Panc1 (cell line): Measurements from ENCODE around the gene FECH. TPM values are rescaled to one million over a fixed set of nuclear protein-coding genes. Genes with fewer than 3 reads are reported as not detected.

Experiments used
- ATAC-seq: fragments of 200-7000 bp; cut with Tn5 transposase; 2 replicates; pipeline ENCODE4 v1.9.1; 2020; ENCODE audit warnings: mild to moderate bottlenecking, moderate library complexity
- BruUV-seq: library from RNA; stranded (reverse); fragments of 400-500 nt; replicated peaks from 2 replicates; lab custom pipeline; 2021; lab: Mats Ljungman, UMichigan
- CTCF ChIA-PET: fragments of 300-600 bp; sonication (Branson Sonifier 250); formaldehyde crosslinking; loops from one replicate; lab custom pipeline; 2022; ENCODE audit warnings: antibody characterized with exemption; lab: Charles Lee
- POLR2A ChIA-PET: fragments of 300-600 bp; sonication (Branson Sonifier 250); formaldehyde crosslinking; loops from one replicate; lab custom pipeline; 2022; ENCODE audit warnings: antibody characterized with exemption; lab: Charles Lee
- DNase-seq: peaks from one replicate; pipeline ENCODE4 v3.0.0-alpha.2; 2010; ENCODE audit warnings: low read depth, low spot score
- H3K27ac ChIP-seq: 2 replicates; pipeline ENCODE4 v1.5.1; 2011; ENCODE audit warnings: mild to moderate bottlenecking, low read length, inconsistent platforms
- H3K27me3 ChIP-seq: fragments of 200-500 bp; sonication (Bioruptor generic); 2 replicates; pipeline ENCODE4 v1.6.0; 2014; ENCODE audit warnings: low read length, inconsistent platforms; ENCODE audit not compliant: control insufficient read depth, insufficient read depth
- H3K36me3 ChIP-seq: fragments of 200-500 bp; sonication (Bioruptor generic); 2 replicates; pipeline ENCODE4 v1.5.1; 2014; ENCODE audit warnings: inconsistent platforms, mild to moderate bottlenecking, low read length, moderate library complexity; ENCODE audit not compliant: control insufficient read depth, insufficient read depth
- H3K4me1 ChIP-seq: 2 replicates; pipeline ENCODE4 v1.5.1; 2011; ENCODE audit warnings: inconsistent platforms, mild to moderate bottlenecking, low read length, moderate library complexity; ENCODE audit not compliant: control insufficient read depth, insufficient read depth
- H3K4me3 ChIP-seq, 2 experiments: 2 replicates each; pipeline ENCODE4 v1.5.1; 2011 to 2012; ENCODE audit warnings: low read depth in 2 of 2, low read length in 2 of 2, mild to moderate bottlenecking in 2 of 2, inconsistent platforms in 1 of 2, moderate library complexity in 1 of 2
- H3K9me3 ChIP-seq: fragments of 200-500 bp; sonication (Bioruptor generic); 2 replicates; pipeline ENCODE4 v1.5.1; 2014; ENCODE audit warnings: low read depth, mild to moderate bottlenecking, inconsistent platforms, low read length, moderate library complexity; ENCODE audit not compliant: control insufficient read depth, insufficient read depth
- POLR2AphosphoS5 ChIP-seq: IDR thresholded peaks from 2 replicates; pipeline ENCODE4 v1.6.1; 2012; ENCODE audit warnings: mild to moderate bottlenecking, low read depth, low read length, moderate library complexity
- SIN3A ChIP-seq: IDR thresholded peaks from 2 replicates; pipeline ENCODE4 v1.6.1; 2012; ENCODE audit warnings: low read depth, mild to moderate bottlenecking, low read length, moderate library complexity, borderline replicate concordance; ENCODE audit not compliant: insufficient read depth
- TCF7L2 ChIP-seq: IDR thresholded peaks from 2 replicates; pipeline ENCODE4 v1.6.1; 2011; ENCODE audit warnings: mild to moderate bottlenecking, low read depth, low read length, inconsistent platforms
- in situ Hi-C: cut with HindIII; loops from 2 replicates; pipeline ENCODE4 v1.10.0; 2016; ENCODE audit warnings: low sequenced_read_pairs, low pct_unique_long_range_greater_than_20kb
- intact Hi-C: fragments of 100-400 bp; cut with micrococcal nuclease; formaldehyde crosslinking; loops from one replicate; pipeline ENCODE4 v1.10.0; 2022; ENCODE audit not compliant: unreplicated experiment
- total RNA-seq: library from RNA; stranded (reverse); gene quantifications from one replicate; pipeline ENCODE4 v1.2.1, GENCODE V29; 2021; ENCODE audit not compliant: unreplicated experiment
- TF ChIP-seq, protein P1 (sequence below): fragments of 450-650 bp; IDR thresholded peaks from 2 replicates; pipeline ENCODE4 v1.5.1; 2017; ENCODE audit warnings: mild to moderate bottlenecking
- TF ChIP-seq, protein P2 (sequence below), 2 experiments: IDR thresholded peaks; 2 replicates each; pipeline ENCODE4 v1.6.1; 2011 to 2012; ENCODE audit warnings: low read depth in 2 of 2, control low read depth in 1 of 2, low read length in 1 of 2, mild to moderate bottlenecking in 1 of 2, moderate library complexity in 1 of 2; ENCODE audit not compliant: insufficient read depth in 1 of 2

FECH gene
- total RNA-seq, 1 experiment from 2014 or later: 25.2 TPM

DNA sequence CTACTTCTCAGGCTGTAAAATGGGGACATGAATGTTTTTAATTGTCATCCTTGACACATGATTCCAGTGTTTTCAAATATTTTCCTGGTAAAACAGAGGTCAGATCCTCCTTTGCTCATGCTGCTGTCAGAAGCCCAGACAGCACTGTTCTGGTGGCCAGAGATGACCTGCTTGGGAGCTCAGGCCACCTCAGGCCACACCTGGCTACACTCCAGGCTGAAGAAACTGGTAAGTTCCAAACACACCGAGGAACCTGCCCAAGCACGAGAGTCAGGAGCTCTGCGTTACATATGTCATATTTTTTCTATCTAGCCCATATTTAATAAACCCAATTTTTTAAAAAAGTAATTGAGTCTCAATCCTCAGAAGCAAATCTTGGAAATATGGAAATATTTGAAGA lies 47.9 kb downstream of the FECH start:
- ATAC-seq: no peak
- in situ Hi-C loops (no loop called here), intact Hi-C loops (no loop called here)
- Histone ChIP-seq H3K36me3 (no peaks in the 10 kb centered on the region), H3K27me3 (no peaks in the 10 kb centered on the region), H3K4me1 (no peaks in the 10 kb centered on the region), H3K4me3 (no peak overlapping the region), H3K27ac (no peak overlapping the region), H3K9me3 (no peaks in the 10 kb centered on the region)
- TF ChIP-seq SIN3A: no peak
- DNase-seq: no peak
- ChIA-PET CTCF (no interaction called here), POLR2A (no interaction called here)
- no TSS peak for BruUV-seq

DNA sequence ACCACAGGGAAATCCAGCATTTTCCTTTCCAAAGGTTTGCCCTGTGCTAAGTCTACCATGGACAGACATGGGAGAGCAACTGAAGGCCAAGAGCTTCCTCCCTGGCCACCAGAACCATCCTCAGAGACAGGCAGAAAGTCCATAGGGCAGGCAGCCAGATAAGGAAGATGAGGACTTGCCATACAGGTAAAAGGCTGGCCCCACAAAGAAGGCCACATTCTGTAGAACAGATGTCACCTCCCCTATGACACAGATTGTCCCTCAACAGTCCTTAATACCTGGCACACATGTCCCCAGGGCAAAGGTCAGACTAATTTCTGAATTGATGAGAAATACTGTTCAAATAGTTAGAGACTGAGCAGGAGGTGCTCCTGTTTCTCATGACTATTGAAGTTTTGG lies 52.0 kb downstream of the FECH start:
- TF ChIP-seq, protein P1, sequence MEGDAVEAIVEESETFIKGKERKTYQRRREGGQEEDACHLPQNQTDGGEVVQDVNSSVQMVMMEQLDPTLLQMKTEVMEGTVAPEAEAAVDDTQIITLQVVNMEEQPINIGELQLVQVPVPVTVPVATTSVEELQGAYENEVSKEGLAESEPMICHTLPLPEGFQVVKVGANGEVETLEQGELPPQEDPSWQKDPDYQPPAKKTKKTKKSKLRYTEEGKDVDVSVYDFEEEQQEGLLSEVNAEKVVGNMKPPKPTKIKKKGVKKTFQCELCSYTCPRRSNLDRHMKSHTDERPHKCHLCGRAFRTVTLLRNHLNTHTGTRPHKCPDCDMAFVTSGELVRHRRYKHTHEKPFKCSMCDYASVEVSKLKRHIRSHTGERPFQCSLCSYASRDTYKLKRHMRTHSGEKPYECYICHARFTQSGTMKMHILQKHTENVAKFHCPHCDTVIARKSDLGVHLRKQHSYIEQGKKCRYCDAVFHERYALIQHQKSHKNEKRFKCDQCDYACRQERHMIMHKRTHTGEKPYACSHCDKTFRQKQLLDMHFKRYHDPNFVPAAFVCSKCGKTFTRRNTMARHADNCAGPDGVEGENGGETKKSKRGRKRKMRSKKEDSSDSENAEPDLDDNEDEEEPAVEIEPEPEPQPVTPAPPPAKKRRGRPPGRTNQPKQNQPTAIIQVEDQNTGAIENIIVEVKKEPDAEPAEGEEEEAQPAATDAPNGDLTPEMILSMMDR: no peak
- TF ChIP-seq, protein P2, sequence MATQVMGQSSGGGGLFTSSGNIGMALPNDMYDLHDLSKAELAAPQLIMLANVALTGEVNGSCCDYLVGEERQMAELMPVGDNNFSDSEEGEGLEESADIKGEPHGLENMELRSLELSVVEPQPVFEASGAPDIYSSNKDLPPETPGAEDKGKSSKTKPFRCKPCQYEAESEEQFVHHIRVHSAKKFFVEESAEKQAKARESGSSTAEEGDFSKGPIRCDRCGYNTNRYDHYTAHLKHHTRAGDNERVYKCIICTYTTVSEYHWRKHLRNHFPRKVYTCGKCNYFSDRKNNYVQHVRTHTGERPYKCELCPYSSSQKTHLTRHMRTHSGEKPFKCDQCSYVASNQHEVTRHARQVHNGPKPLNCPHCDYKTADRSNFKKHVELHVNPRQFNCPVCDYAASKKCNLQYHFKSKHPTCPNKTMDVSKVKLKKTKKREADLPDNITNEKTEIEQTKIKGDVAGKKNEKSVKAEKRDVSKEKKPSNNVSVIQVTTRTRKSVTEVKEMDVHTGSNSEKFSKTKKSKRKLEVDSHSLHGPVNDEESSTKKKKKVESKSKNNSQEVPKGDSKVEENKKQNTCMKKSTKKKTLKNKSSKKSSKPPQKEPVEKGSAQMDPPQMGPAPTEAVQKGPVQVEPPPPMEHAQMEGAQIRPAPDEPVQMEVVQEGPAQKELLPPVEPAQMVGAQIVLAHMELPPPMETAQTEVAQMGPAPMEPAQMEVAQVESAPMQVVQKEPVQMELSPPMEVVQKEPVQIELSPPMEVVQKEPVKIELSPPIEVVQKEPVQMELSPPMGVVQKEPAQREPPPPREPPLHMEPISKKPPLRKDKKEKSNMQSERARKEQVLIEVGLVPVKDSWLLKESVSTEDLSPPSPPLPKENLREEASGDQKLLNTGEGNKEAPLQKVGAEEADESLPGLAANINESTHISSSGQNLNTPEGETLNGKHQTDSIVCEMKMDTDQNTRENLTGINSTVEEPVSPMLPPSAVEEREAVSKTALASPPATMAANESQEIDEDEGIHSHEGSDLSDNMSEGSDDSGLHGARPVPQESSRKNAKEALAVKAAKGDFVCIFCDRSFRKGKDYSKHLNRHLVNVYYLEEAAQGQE (IDR thresholded peaks at IDR 0.05; ENCODE audit: insufficient read depth in 1 of 2, low read depth in 2 of 2, low read length in 1 of 2): no peak
- no peak for TF ChIP-seq SIN3A
- no peak for TF ChIP-seq POLR2AphosphoS5
- no peak for TF ChIP-seq TCF7L2
- no peak for DNase-seq
- POLR2A ChIA-PET: interaction anchor here (0.6 kb wide), 1 partner anchor 213 kb away, joined by 4 read pairs; no protein-coding TSS in a partner anchor

DNA sequence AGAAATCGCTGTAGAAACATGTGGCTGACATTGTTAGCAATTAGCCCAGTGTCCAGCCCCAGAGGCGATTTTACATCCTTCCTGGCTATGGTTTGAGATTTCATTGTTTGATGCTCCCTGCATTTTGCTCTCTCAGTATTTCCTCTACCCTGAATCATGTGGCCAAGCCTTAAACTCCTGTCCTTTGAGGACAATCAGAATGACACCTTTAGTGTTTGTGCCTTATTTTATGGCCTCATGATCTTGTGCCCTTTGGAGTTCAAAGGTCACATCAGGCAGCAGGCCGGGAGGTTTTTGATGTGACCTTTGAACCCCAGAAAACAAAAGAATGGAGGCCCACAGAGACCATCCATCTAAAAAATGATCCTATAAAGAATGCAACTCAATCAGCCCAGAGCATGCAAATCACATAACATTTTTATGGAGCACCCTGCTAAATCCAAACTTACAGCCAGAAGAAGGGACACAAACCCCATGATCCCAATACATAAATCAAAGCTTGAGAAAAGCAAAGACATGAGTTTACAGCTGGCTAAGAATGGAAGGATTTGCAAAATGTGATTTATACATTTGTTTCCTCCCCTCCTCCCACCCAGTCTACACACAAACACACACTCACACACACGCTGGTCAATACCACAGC lies 52.5 kb downstream of the FECH start:
- no peak for ATAC-seq
- Histone ChIP-seq H3K27me3 (no peaks in the 10 kb centered on the region), H3K4me3 (no peak overlapping the region), H3K27ac (no peak overlapping the region), H3K9me3 (no peaks in the 10 kb centered on the region), H3K36me3 (no peaks in the 10 kb centered on the region), H3K4me1 (no peaks in the 10 kb centered on the region)
- TF ChIP-seq, protein P2 (IDR thresholded peaks at IDR 0.05; ENCODE audit: insufficient read depth in 1 of 2, low read depth in 2 of 2, low read length in 1 of 2): no peak
- TF ChIP-seq, protein P1: no peak
- TF ChIP-seq SIN3A (no peak), TCF7L2 (no peak), POLR2AphosphoS5 (no peak)
- POLR2A ChIA-PET: no interaction called here
- intact Hi-C loops (no loop called here), in situ Hi-C loops (no loop called here)
- no TSS peak for BruUV-seq
- DNase-seq: no peak
- CTCF ChIA-PET: no interaction called here

More for the DNA sequence above, 52.0 kb downstream of the FECH start:
- ATAC-seq: no peak
- Histone ChIP-seq H3K4me1 (no peaks in the 10 kb centered on the region), H3K4me3 (no peak overlapping the region), H3K27me3 (no peaks in the 10 kb centered on the region), H3K36me3 (no peaks in the 10 kb centered on the region), H3K9me3 (no peaks in the 10 kb centered on the region), H3K27ac (no peak overlapping the region)
- intact Hi-C loops (no loop called here), in situ Hi-C loops (no loop called here)
- BruUV-seq: no TSS peak
- CTCF ChIA-PET: no interaction called here
